Esophagus muscularis mucosa (tissue), 4 donors: ENCODE data around the gene NPTXR. TPM values are rescaled to one million over a fixed set of nuclear protein-coding genes. Genes with fewer than 3 reads are reported as not detected.
"Not testable (repeated sequence)": the region's sequence is repeated elsewhere in the genome, so short reads cannot be mapped to it uniquely, and the experiment has no call there.

Experiments used
- DNase-seq: peaks from one replicate; pipeline ENCODE4 v3.0.0-alpha.2; 2017; ENCODE audit errors: extremely low spot score
- H3K27ac ChIP-seq, 4 donors: fragments of 200-600 bp; sonication (generic); replicated peaks in 1 of 4; 1 replicate in 3 of 4; 2 replicates in 1 of 4; pipeline ENCODE4 v1.5.1; 2016 to 2019; ENCODE audit warnings: mild to moderate bottlenecking in 1 of 4
- H3K27me3 ChIP-seq, 4 donors: fragments of 200-600 bp; sonication (generic); one replicate each; pipeline versions ENCODE4 v1.5.1 to v1.6.0; 2016 to 2019
- H3K36me3 ChIP-seq, 4 donors: fragments of 200-600 bp; sonication (generic); one replicate each; pipeline ENCODE4 v1.5.1; 2016 to 2019
- H3K4me1 ChIP-seq, 4 donors: fragments of 200-600 bp; sonication (generic); one replicate each; pipeline ENCODE4 v1.5.1; 2016 to 2019
- H3K4me3 ChIP-seq, 4 donors: fragments of 200-600 bp; sonication (generic); 1 replicate in 2 of 4; 2 replicates in 2 of 4; pipeline ENCODE4 v1.5.1; 2016 to 2019; ENCODE audit warnings: mild to moderate bottlenecking in 4 of 4, moderate library complexity in 1 of 4
- H3K9me3 ChIP-seq, 4 donors: fragments of 200-600 bp; sonication (generic); 1 replicate in 3 of 4; 2 replicates in 1 of 4; pipeline ENCODE4 v1.5.1; 2016 to 2019
- CTCF ChIP-seq, 3 experiments: fragments of 200-600 bp in 2 of 3; fragments of 450-650 bp in 1 of 3; sonication (generic) in 2 of 3; IDR thresholded peaks; one replicate each; pipeline ENCODE4 v1.5.1; 2017 to 2019; ENCODE audit warnings: antibody characterized with exemption in 3 of 3, mild to moderate bottlenecking in 2 of 3, moderate library complexity in 1 of 3
- EP300 ChIP-seq: sonication (generic); formaldehyde crosslinking; IDR thresholded peaks from one replicate; pipeline ENCODE4 v1.6.1; 2017; ENCODE audit warnings: antibody characterized with exemption
- POLR2A ChIP-seq: fragments of 450-650 bp; IDR thresholded peaks from one replicate; pipeline ENCODE4 v1.6.1; 2017; ENCODE audit warnings: antibody characterized with exemption, moderate library complexity, mild to moderate bottlenecking, low read depth
- POLR2AphosphoS5 ChIP-seq, 2 donors: sonication (generic); formaldehyde crosslinking; IDR thresholded peaks; one replicate each; pipeline ENCODE4 v1.6.1; 2017; ENCODE audit warnings: antibody characterized with exemption in 2 of 2
- WGBS: methylation state at CpG from one replicate; pipeline ENCODE4 v1.1.5; 2018; 5-methylcytosine and 5-hydroxymethylcytosine counted together
- intact Hi-C: fragments of 100-400 bp; cut with DNase I; formaldehyde crosslinking; loops from one replicate; pipeline ENCODE4 v1.15.1; 2023
- total RNA-seq, 4 donors: library from RNA; depleted of rRNA; stranded (reverse); fragments of >200 nt; gene quantifications; one replicate each; pipeline versions ENCODE4 v1.1.0 to v1.2.1, GENCODE V29; 2016

The NPTXR gene
- total RNA-seq, 4 donors from 2014 or later, result 8.2 to 15.0 (median 8.8) TPM

GRCh38 chr22:38860283-38861169 is 16.7 kb upstream of the NPTXR start:
- no peak for DNase-seq
- H3K4me1 ChIP-seq, result peaks cover 40 to 52% (median 45%) of the 10 kb centered on the region in 4 donors
- H3K4me3 ChIP-seq, result no peak overlapping the region
- H3K27me3 ChIP-seq, result no peaks in the 10 kb centered on the region
- TF ChIP-seq EP300 (no peak), CTCF (IDR thresholded peaks at IDR 0.05) (no peak), POLR2AphosphoS5 (IDR thresholded peaks at IDR 0.05) (no peak), POLR2A (no peak)
- peaks cover 0 to 11% (median 7%) of the 10 kb centered on the region in 4 donors for H3K36me3 ChIP-seq
- H3K27ac ChIP-seq, result no peak overlapping the region
- 53% methylated on average over 20 of the region's 23 CpGs for WGBS
- intact Hi-C loops, result no loop called here
- no peaks in the 10 kb centered on the region for H3K9me3 ChIP-seq

DNA sequence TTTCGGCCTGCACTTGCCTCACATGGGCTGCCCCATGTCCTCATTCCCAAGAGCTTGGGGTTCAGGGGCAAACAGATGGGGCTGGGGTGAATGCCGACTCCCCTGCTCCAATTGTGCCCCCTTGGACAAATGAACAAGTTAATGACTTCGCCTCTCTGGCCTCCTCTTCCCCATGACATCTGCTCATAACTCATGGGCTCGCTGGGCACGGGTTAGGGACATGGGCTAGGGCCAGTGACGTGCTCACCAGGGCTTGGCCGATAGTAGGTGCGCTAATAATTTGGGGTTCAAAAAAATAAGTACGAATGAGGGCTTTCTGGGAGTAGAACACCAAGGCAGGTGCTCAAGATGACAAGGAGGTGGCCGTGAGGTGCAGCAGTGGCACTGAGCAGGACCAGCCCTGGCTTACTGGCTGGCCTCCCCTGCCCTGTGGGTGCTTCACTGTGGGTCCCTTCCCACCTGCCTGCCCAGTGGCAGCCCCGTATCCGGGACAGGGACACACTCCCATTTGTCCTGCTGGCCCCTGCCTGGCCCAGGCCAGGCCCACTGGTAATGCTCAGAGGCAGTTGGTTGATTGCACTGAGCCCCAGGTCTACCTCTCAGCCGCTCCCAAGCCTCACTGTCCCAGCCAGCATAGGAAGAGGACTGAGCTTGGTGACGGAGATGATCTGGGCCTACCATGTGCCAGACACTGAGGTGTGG is 15.9 kb upstream of the NPTXR start:
- H3K27ac ChIP-seq, result no peak overlapping the region
- 78% methylated on average over 12 of the region's 14 CpGs for WGBS
- TF ChIP-seq EP300 (no peak), CTCF (IDR thresholded peaks at IDR 0.05) (no peak), POLR2AphosphoS5 (IDR thresholded peaks at IDR 0.05) (peak in 1 of 2 donors; percentile 5), POLR2A (no peak)
- peaks cover 0 to 4% (median 0%) of the 10 kb centered on the region in 4 donors for H3K36me3 ChIP-seq
- no peak for DNase-seq
- no peaks in the 10 kb centered on the region for H3K9me3 ChIP-seq
- H3K4me3 ChIP-seq, result no peak overlapping the region
- intact Hi-C loops, result no loop called here
- H3K4me1 ChIP-seq, result peaks cover 32 to 44% (median 37%) of the 10 kb centered on the region in 4 donors
- no peaks in the 10 kb centered on the region for H3K27me3 ChIP-seq

DNA sequence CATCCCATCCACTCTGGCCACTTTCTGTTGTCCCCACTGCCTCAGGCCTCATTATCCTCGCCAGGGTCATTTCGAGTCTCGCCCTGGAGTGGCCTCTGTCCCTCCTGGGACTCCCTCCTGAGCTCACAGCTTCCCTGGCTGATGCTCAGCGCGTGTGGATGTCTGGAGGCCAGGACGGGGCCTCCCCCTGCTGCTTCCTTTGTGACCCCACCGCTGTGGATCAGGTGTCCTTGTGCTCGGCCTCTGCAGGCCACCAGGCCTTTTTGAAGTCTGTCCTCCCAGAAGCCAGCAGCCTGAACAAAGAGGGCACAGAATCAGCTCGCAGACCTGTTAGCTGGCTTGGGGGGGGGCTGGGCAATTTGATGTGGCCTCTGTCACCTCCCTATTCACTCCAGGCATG is 14.7 kb upstream of the NPTXR start:
- no peak overlapping the region for H3K27ac ChIP-seq
- no peak overlapping the region for H3K4me3 ChIP-seq
- 66% methylated on average over 9 of the region's 9 CpGs for WGBS
- no peaks in the 10 kb centered on the region for H3K9me3 ChIP-seq
- H3K27me3 ChIP-seq, result no peaks in the 10 kb centered on the region
- H3K4me1 ChIP-seq, result peaks cover 22 to 32% (median 25%) of the 10 kb centered on the region in 4 donors
- intact Hi-C loops, result no loop called here
- TF ChIP-seq CTCF (IDR thresholded peaks at IDR 0.05) (no peak), POLR2AphosphoS5 (IDR thresholded peaks at IDR 0.05) (no peak), EP300 (no peak), POLR2A (no peak)
- peaks cover 0 to under 1% (median 0%) of the 10 kb centered on the region in 4 donors for H3K36me3 ChIP-seq
- DNase-seq, result no peak

DNA sequence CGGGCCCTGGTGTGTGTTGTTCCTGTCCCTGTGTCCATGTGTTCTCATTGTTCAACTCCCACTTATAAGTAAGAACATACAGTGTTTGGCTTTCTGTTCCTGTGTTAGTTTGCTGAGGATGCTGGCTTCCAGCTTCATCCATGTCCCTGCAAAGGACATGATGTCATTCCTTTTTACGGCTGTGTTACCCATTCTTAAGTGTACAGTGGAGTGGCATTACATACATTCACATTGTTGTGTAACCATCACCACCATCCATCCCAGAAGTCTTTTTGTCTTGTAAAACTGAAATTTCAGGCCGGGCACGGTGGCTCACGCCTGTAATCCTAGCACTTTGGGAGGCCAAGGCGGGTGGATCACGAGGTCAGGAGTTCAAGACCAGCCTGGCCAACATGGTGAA is 10.6 kb upstream of the NPTXR start:
- WGBS, result 95% methylated on average over 7 of the region's 7 CpGs
- H3K36me3 ChIP-seq, H3K4me1 ChIP-seq, intact Hi-C loops, H3K27me3 ChIP-seq, H3K4me3 ChIP-seq, H3K27ac ChIP-seq, H3K9me3 ChIP-seq, DNase-seq: not testable (repeated sequence)

DNA sequence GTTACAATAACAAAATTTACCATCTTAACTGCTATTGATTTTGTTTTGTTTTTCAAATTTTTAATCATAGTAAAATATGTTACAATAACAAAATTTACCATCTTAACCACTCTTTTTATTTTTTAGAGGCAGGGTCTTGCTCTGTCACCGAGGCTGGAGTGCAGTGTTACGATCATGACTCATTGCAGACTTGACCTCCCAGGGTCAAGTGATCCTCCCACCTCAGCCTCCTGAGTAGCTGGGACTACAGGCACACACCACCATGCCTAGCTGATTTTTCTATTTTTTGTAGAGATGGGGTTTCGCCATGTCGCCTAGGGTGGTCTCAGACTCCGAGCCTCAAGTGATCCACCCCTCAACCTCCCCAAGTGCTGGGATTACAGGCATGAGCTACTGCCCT is 10.1 kb upstream of the NPTXR start:
- 80% methylated on average over 5 of the region's 5 CpGs for WGBS
- H3K9me3 ChIP-seq, H3K4me1 ChIP-seq, H3K4me3 ChIP-seq, H3K27me3 ChIP-seq, intact Hi-C loops, DNase-seq, H3K36me3 ChIP-seq, H3K27ac ChIP-seq: not testable (repeated sequence)
